WTC11 (cell line): ENCODE measurements around the gene NFIA. TPM values are rescaled to one million over a fixed set of nuclear protein-coding genes. Genes with fewer than 3 reads are reported as not detected.
"Not testable (repeated sequence)": the region's sequence is repeated elsewhere in the genome, so short reads cannot be mapped to it uniquely, and the experiment has no call there.

Source experiments
- ATAC-seq: fragments of 200-7000 bp; cut with Tn5 transposase; 2 replicates; pipeline ENCODE4 v1.10.0; 2021; ENCODE audit warnings: mild to moderate bottlenecking, moderate library complexity
- CTCF ChIA-PET: fragments of 300-600 bp; sonication (Branson Sonifier 250); formaldehyde crosslinking; loops from one replicate; lab custom pipeline; 2021; ENCODE audit warnings: antibody characterized with exemption; lab: Charles Lee
- POLR2A ChIA-PET: fragments of 350-600 bp; sonication (Branson Sonifier 250); formaldehyde crosslinking; loops from one replicate; lab custom pipeline; 2021; ENCODE audit warnings: antibody characterized with exemption; lab: Charles Lee
- DNase-seq: peaks from one replicate; pipeline ENCODE4 v3.0.0; 2021; ENCODE audit warnings: low spot score
- H3K27ac Mint-ChIP-seq: 2 replicates; pipeline ENCODE4 v1.8.0; 2021; ENCODE audit warnings: mixed read lengths
- H3K27me3 Mint-ChIP-seq: 2 replicates; pipeline ENCODE4 v1.8.0; 2021; ENCODE audit warnings: low read depth, mild to moderate bottlenecking, moderate library complexity, mixed read lengths
- H3K36me3 Mint-ChIP-seq: 2 replicates; pipeline ENCODE4 v1.8.0; 2021; ENCODE audit warnings: mixed read lengths
- H3K4me1 Mint-ChIP-seq: 2 replicates; pipeline ENCODE4 v1.8.0; 2022; ENCODE audit warnings: mixed read lengths
- H3K4me3 Mint-ChIP-seq: 2 replicates; pipeline ENCODE4 v1.8.0; 2021; ENCODE audit warnings: mild to moderate bottlenecking, moderate library complexity, mixed read lengths
- H3K9me3 Mint-ChIP-seq: 2 replicates; pipeline ENCODE4 v1.8.0; 2021; ENCODE audit warnings: mixed read lengths
- ATF1 ChIP-seq: sonication (generic); formaldehyde crosslinking; IDR thresholded peaks from 2 replicates; pipeline ENCODE4 v1.8.1; 2023; ENCODE audit warnings: mild to moderate bottlenecking, moderate library complexity, missing genetic modification reagents
- ATF3 ChIP-seq: sonication (generic); formaldehyde crosslinking; conservative IDR thresholded peaks from 2 replicates; pipeline ENCODE4 v1.8.1; 2022; ENCODE audit warnings: mild to moderate bottlenecking, missing genetic modification reagents
- CTCF ChIP-seq: fragments of 200-600 bp; IDR thresholded peaks from 2 replicates; pipeline ENCODE4 v1.8.0; 2022; ENCODE audit warnings: antibody characterized with exemption
- EMX1 ChIP-seq: fragments of 250-450 bp; sonication (Bioruptor Pico); IDR thresholded peaks from 2 replicates; pipeline ENCODE4 v1.8.0; 2021; ENCODE audit warnings: mild to moderate bottlenecking
- ESRRA ChIP-seq: sonication (generic); formaldehyde crosslinking; IDR thresholded peaks from 2 replicates; pipeline ENCODE4 v1.8.1; 2022; ENCODE audit warnings: mild to moderate bottlenecking, missing genetic modification reagents, borderline replicate concordance
- FOXP1 ChIP-seq: sonication (generic); formaldehyde crosslinking; IDR thresholded peaks from 2 replicates; pipeline ENCODE4 v1.8.0; 2022; ENCODE audit warnings: missing genetic modification reagents, mild to moderate bottlenecking, moderate library complexity, borderline replicate concordance
- GTF2I ChIP-seq: fragments of 250-450 bp; sonication (Bioruptor Pico); conservative IDR thresholded peaks from 2 replicates; pipeline ENCODE4 v1.4.0; 2021; ENCODE audit warnings: mild to moderate bottlenecking
- JAZF1 ChIP-seq: fragments of 250-450 bp; sonication (Bioruptor Pico); IDR thresholded peaks from 2 replicates; pipeline ENCODE4 v1.9.0; 2021; ENCODE audit warnings: moderate library complexity, mild to moderate bottlenecking, inconsistent platforms
- KAT7 ChIP-seq: sonication (generic); formaldehyde crosslinking; IDR thresholded peaks from 2 replicates; pipeline ENCODE4 v1.8.1; 2023; ENCODE audit warnings: missing genetic modification reagents, mild to moderate bottlenecking, borderline replicate concordance
- NFYB ChIP-seq: sonication (generic); formaldehyde crosslinking; conservative IDR thresholded peaks from 2 replicates; pipeline ENCODE4 v1.8.0; 2022; ENCODE audit warnings: low read depth, missing genetic modification reagents
- NR2C2 ChIP-seq: sonication (generic); formaldehyde crosslinking; IDR thresholded peaks from 2 replicates; pipeline ENCODE4 v1.8.0; 2022; ENCODE audit warnings: mild to moderate bottlenecking, missing genetic modification reagents
- OVOL2 ChIP-seq: fragments of 250-450 bp; sonication (Bioruptor Pico); IDR thresholded peaks from 2 replicates; pipeline ENCODE4 v1.9.0; 2021; ENCODE audit warnings: mild to moderate bottlenecking, borderline replicate concordance
- PRRX2 ChIP-seq: fragments of 250-450 bp; sonication (Bioruptor Pico); IDR thresholded peaks from 2 replicates; pipeline ENCODE4 v1.8.0; 2021; ENCODE audit warnings: mild to moderate bottlenecking
- RELA ChIP-seq: sonication (generic); formaldehyde crosslinking; IDR thresholded peaks from 2 replicates; pipeline ENCODE4 v1.8.1; 2022; ENCODE audit warnings: missing genetic modification reagents, mild to moderate bottlenecking, borderline replicate concordance
- SMAD3 ChIP-seq: sonication (generic); formaldehyde crosslinking; IDR thresholded peaks from 2 replicates; pipeline ENCODE4 v1.8.0; 2022; ENCODE audit warnings: missing genetic modification reagents, mild to moderate bottlenecking, borderline replicate concordance
- SMAD4 ChIP-seq: sonication (generic); formaldehyde crosslinking; IDR thresholded peaks from 2 replicates; pipeline ENCODE4 v1.8.0; 2022; ENCODE audit warnings: mild to moderate bottlenecking, missing genetic modification reagents
- TCF7 ChIP-seq: sonication (generic); formaldehyde crosslinking; IDR thresholded peaks from 2 replicates; pipeline ENCODE4 v1.8.0; 2022; ENCODE audit warnings: mild to moderate bottlenecking, low read depth, missing genetic modification reagents, moderate library complexity
- USF1 ChIP-seq: sonication (generic); formaldehyde crosslinking; IDR thresholded peaks from 2 replicates; pipeline ENCODE4 v1.8.0; 2022; ENCODE audit warnings: mild to moderate bottlenecking, missing genetic modification reagents
- ZNF121 ChIP-seq: sonication (generic); formaldehyde crosslinking; IDR thresholded peaks from 2 replicates; pipeline ENCODE4 v1.8.0; 2023; ENCODE audit warnings: missing genetic modification reagents
- ZNF138 ChIP-seq: sonication (generic); formaldehyde crosslinking; conservative IDR thresholded peaks from 2 replicates; pipeline ENCODE4 v1.8.1; 2022; ENCODE audit warnings: mild to moderate bottlenecking, moderate library complexity, missing genetic modification reagents
- ZNF263 ChIP-seq: sonication (generic); formaldehyde crosslinking; IDR thresholded peaks from 2 replicates; pipeline ENCODE4 v1.8.1; 2022; ENCODE audit warnings: low read depth, mild to moderate bottlenecking, moderate library complexity, missing genetic modification reagents
- ZSCAN18 ChIP-seq: fragments of 250-450 bp; sonication (Bioruptor Pico); IDR thresholded peaks from 2 replicates; pipeline ENCODE4 v2.1.2; 2022; ENCODE audit warnings: mild to moderate bottlenecking, moderate library complexity
- total RNA-seq: library from RNA; stranded (reverse); gene quantifications from 3 replicates; pipeline ENCODE4 v1.2.3, GENCODE V29; 2021
- TF ChIP-seq, protein P1 (sequence below): sonication (generic); formaldehyde crosslinking; IDR thresholded peaks from 2 replicates; pipeline ENCODE4 v1.8.1; 2023; ENCODE audit warnings: mild to moderate bottlenecking, missing genetic modification reagents
- TF ChIP-seq, protein P2 (sequence below): sonication (generic); formaldehyde crosslinking; IDR thresholded peaks from 2 replicates; pipeline ENCODE4 v1.8.1; 2023; ENCODE audit warnings: mild to moderate bottlenecking, missing genetic modification reagents
- TF ChIP-seq, protein P3 (sequence below): fragments of 250-450 bp; sonication (Bioruptor Pico); IDR thresholded peaks from 2 replicates; pipeline ENCODE4 v1.9.0; 2021; ENCODE audit warnings: moderate library complexity, mild to moderate bottlenecking, inconsistent platforms, borderline replicate concordance

The NFIA gene
- total RNA-seq, 1 experiment from 2014 or later: 16.7 TPM

- DNase-seq (no peak), ATAC-seq (no peak)
- 0 out of 2 replicates have a peak, but pooled peaks cover 3% of the 10 kb centered on the region for H3K9me3 Mint-ChIP-seq
- peaks cover 2% of the 10 kb centered on the region; the same call in 1 of the 2 replicates for H3K36me3 Mint-ChIP-seq
- CTCF ChIA-PET: no interaction called here
- no peak for TF ChIP-seq ZNF138 (CRISPR knock-in tag)
- TF ChIP-seq NR2C2 (CRISPR knock-in tag): no peak
- no peak for TF ChIP-seq GTF2I (CRISPR knock-in tag)
- TF ChIP-seq OVOL2 (CRISPR knock-in tag): no peak
- no peak for TF ChIP-seq ZNF263 (CRISPR knock-in tag)
- no peak for TF ChIP-seq ATF1 (CRISPR knock-in tag)
- no peak for TF ChIP-seq EMX1 (CRISPR knock-in tag)
- no peak for TF ChIP-seq FOXP1 (CRISPR knock-in tag)
- TF ChIP-seq NFYB (CRISPR knock-in tag): no peak
- TF ChIP-seq, protein P1, sequence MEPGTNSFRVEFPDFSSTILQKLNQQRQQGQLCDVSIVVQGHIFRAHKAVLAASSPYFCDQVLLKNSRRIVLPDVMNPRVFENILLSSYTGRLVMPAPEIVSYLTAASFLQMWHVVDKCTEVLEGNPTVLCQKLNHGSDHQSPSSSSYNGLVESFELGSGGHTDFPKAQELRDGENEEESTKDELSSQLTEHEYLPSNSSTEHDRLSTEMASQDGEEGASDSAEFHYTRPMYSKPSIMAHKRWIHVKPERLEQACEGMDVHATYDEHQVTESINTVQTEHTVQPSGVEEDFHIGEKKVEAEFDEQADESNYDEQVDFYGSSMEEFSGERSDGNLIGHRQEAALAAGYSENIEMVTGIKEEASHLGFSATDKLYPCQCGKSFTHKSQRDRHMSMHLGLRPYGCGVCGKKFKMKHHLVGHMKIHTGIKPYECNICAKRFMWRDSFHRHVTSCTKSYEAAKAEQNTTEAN (CRISPR knock-in tag): no peak
- TF ChIP-seq USF1 (CRISPR knock-in tag): no peak
- no peak overlapping the region for H3K27ac Mint-ChIP-seq
- POLR2A ChIA-PET: no interaction called here
- H3K27me3 Mint-ChIP-seq: no peaks in the 10 kb centered on the region
- H3K4me3 Mint-ChIP-seq: no peak overlapping the region
- H3K4me1 Mint-ChIP-seq: peaks cover 49% of the 10 kb centered on the region
These were observed 43.5 kb downstream of the NFIA start for GRCh38 chr1:61125895-61126294.

DNA sequence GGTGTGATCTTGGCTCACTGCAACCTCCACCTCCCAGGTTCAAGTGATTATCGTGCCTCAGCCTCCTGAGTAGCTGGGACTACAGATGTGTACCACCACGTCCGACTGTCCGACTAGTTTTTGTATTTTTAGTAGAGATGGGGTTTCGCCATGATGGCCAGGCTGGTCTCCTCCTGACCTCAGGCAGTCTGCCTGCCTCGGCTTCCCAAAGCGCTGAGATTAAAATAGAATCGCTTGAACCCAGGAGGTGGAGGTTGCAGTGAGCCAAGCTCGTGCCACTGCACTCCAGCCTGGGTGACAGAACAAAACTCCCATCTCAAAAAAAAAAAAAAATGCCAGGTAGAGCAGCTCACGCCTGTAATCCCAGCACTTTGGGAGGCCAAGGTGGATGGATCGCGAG lies 44.5 kb downstream of the NFIA start:
- ATAC-seq, H3K27me3 Mint-ChIP-seq, CTCF ChIA-PET, DNase-seq, H3K4me3 Mint-ChIP-seq, H3K36me3 Mint-ChIP-seq, POLR2A ChIA-PET, H3K9me3 Mint-ChIP-seq, H3K27ac Mint-ChIP-seq: not testable (repeated sequence)
- peaks cover 49% of the 10 kb centered on the region for H3K4me1 Mint-ChIP-seq

GRCh38 chr1:61130338-61131000 lies 48.1 kb downstream of the NFIA start:
- ChIA-PET POLR2A (no interaction called here), CTCF (no interaction called here)
- H3K27me3 Mint-ChIP-seq: no peaks in the 10 kb centered on the region
- H3K4me3 Mint-ChIP-seq: no peak overlapping the region
- peaks cover 2% of the 10 kb centered on the region; the same call in 1 of the 2 replicates for H3K36me3 Mint-ChIP-seq
- H3K27ac Mint-ChIP-seq: no peak overlapping the region; the same call in 1 of the 2 replicates
- DNase-seq: no peak
- H3K9me3 Mint-ChIP-seq: 0 out of 2 replicates have a peak, but pooled peaks cover 3% of the 10 kb centered on the region
- peaks cover 36% of the 10 kb centered on the region for H3K4me1 Mint-ChIP-seq
- no peak for ATAC-seq
- no peak for TF ChIP-seq JAZF1 (CRISPR knock-in tag)
- TF ChIP-seq ATF3 (CRISPR knock-in tag): no peak
- no peak for TF ChIP-seq ZSCAN18 (CRISPR knock-in tag)
- TF ChIP-seq CTCF: no peak
- TF ChIP-seq KAT7 (CRISPR knock-in tag): no peak
- TF ChIP-seq, protein P2, sequence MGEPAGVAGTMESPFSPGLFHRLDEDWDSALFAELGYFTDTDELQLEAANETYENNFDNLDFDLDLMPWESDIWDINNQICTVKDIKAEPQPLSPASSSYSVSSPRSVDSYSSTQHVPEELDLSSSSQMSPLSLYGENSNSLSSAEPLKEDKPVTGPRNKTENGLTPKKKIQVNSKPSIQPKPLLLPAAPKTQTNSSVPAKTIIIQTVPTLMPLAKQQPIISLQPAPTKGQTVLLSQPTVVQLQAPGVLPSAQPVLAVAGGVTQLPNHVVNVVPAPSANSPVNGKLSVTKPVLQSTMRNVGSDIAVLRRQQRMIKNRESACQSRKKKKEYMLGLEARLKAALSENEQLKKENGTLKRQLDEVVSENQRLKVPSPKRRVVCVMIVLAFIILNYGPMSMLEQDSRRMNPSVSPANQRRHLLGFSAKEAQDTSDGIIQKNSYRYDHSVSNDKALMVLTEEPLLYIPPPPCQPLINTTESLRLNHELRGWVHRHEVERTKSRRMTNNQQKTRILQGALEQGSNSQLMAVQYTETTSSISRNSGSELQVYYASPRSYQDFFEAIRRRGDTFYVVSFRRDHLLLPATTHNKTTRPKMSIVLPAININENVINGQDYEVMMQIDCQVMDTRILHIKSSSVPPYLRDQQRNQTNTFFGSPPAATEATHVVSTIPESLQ (CRISPR knock-in tag): no peak
- no peak for TF ChIP-seq ZNF121 (CRISPR knock-in tag)
- TF ChIP-seq SMAD4 (CRISPR knock-in tag): no peak
- no peak for TF ChIP-seq ESRRA (CRISPR knock-in tag)
- TF ChIP-seq RELA (CRISPR knock-in tag): no peak
- TF ChIP-seq PRRX2 (CRISPR knock-in tag): no peak
- TF ChIP-seq TCF7 (CRISPR knock-in tag): no peak
- TF ChIP-seq, protein P3, sequence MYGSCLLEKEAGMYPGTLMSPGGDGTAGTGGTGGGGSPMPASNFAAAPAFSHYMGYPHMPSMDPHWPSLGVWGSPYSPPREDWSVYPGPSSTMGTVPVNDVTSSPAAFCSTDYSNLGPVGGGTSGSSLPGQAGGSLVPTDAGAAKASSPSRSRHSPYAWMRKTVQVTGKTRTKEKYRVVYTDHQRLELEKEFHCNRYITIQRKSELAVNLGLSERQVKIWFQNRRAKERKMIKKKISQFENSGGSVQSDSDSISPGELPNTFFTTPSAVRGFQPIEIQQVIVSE: no peak
- TF ChIP-seq FOXP1 (CRISPR knock-in tag): no peak
- TF ChIP-seq SMAD3: no peak
